Fibroblast of skin of back (primary cell): ENCODE results near the gene ANKRD37.

Source experiments
- DNase-seq: peaks from one replicate; pipeline ENCODE4 v3.0.0-alpha.2; 2013

The ANKRD37 gene

GRCh38 chr4:185424905-185425646, 28.4 kb downstream of the ANKRD37 start:
- no peak for DNase-seq

- DNase-seq, result peak; percentile 89
Observed at GRCh38 chr4:185425647-185426352, 29.2 kb downstream of the ANKRD37 start, which contains the start of gene UFSP2. Gene UFSP2 (minus strand): TSS chr4:185425964. CDS start chr4:185425868, 96 bp downstream.

DNA sequence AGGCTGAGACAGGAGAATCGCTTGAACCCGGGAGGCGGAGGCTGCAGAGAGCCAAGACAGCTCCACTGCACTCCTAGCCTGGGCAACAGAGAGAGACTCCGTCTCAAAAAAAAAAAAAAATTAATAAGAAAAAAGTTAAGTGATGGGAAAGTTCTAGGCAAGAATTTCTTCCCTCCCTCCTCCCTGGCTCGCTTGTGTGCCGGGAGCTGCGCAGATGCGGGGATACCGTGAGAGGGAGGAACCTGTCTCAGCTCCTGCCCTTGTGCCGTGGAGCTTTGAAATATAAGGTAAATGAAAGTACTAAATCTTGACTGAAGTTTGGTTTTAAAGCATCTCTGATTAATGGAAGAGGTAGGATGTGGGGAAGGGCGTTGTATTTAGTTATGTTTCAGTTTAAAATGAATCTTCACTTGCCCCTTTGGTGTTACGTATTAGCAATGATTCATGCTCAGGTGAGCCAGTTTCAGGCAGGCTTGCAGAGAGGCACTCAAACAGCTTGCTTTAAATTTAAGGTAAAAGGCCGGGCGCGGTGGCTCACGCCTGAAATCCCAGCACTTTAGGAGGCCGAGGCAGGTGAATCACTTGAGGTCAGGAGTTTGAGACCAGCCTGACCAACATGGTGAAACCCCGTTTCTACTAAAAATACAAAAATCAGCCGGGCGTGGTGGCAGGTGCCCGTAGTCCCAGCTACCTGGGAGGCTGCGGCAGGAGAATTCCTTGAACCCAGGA, 30.5 kb downstream of the ANKRD37 start:
- DNase-seq, result no peak

- no peak for DNase-seq
Observed at GRCh38 chr4:185429660-185430059, 33.0 kb downstream of the ANKRD37 start.

- DNase-seq, result no peak
Observed at GRCh38 chr4:185435466-185435865, 38.8 kb downstream of the ANKRD37 start.

DNA sequence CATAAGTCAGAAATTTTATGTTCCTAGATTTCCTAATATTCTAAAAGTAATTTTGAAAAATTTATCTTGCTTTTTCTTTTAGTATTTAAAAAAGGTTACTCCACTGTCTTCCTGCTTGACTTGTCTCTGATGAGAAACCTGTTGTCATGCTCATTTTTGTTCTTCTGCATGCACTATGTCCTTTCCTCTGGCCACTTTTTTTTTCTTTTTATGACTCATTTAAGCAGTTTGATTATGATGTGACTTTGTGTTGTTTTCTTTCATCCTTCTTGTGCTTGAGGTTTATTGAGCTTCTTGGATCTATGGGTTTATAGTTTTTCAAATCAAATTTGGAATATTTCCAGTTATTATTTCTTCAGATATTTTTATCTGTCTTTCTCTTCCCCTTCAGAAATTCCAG, 41.2 kb downstream of the ANKRD37 start:
- DNase-seq, result no peak

GRCh38 chr4:185441479-185441878, 44.8 kb downstream of the ANKRD37 start:
- no peak for DNase-seq

DNA sequence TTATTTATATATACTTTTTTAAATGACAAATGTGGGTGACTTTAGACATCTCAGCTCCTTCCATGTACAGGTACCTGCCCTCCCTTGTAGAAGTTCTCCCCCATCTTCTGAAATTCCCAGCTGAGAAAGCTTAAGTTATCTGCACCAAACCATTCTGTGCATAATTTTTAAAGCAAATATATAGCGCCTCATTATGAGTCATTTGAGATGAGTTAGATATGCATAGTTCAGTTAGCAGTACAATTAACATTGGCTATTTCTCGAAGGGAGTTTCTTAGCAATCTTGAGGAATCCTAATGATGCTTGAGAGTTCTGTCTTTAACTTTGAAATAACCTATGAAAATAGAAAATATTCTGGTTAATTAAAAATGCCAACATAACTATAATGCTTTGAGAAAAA, 48.6 kb downstream of the ANKRD37 start:
- no peak for DNase-seq
